Astrocyte of the cerebellum (primary cell): Measurements from ENCODE around the gene LRRC4C.
"Not testable (repeated sequence)": the region's sequence is repeated elsewhere in the genome, so short reads cannot be mapped to it uniquely, and the experiment has no call there.

Source experiments
- DNase-seq: peaks from one replicate; pipeline ENCODE4 v3.0.0-alpha.2; 2011; ENCODE audit warnings: low read depth
- H3K4me3 ChIP-seq: 2 replicates; pipeline ENCODE4 v1.5.1; 2011; ENCODE audit warnings: mild to moderate bottlenecking, low read depth, low read length, moderate library complexity
- in situ Hi-C: cut with HindIII; loops from 2 replicates; pipeline ENCODE4 v1.10.0; 2017; ENCODE audit warnings: low sequenced_read_pairs
- TF ChIP-seq, protein P1 (sequence below): IDR thresholded peaks from 2 replicates; pipeline ENCODE4 v1.5.1; 2012; ENCODE audit warnings: low read length, low read depth, moderate library complexity, mild to moderate bottlenecking; ENCODE audit errors: missing control alignments

The LRRC4C gene

DNA sequence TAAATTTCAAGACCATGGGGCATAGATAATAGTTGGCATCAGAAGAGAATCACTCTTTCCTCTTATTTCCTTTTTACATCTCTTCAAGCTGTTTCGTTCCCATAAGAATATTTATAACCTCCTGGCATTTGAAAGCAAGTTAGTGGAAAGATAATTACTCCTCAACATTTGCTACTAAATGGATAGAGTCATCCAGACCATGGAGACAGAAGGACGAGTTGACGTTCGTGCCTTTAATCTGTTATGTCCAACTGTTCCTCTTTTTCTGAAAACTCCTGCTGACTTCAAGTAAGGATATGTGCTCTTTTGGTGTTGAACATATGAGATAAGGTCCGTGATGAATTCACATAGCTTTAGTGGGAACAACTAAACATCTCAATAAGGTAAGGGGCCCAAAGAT lies 414.2 kb downstream of the LRRC4C start:
- DNase-seq: no peak
- TF ChIP-seq, protein P1, sequence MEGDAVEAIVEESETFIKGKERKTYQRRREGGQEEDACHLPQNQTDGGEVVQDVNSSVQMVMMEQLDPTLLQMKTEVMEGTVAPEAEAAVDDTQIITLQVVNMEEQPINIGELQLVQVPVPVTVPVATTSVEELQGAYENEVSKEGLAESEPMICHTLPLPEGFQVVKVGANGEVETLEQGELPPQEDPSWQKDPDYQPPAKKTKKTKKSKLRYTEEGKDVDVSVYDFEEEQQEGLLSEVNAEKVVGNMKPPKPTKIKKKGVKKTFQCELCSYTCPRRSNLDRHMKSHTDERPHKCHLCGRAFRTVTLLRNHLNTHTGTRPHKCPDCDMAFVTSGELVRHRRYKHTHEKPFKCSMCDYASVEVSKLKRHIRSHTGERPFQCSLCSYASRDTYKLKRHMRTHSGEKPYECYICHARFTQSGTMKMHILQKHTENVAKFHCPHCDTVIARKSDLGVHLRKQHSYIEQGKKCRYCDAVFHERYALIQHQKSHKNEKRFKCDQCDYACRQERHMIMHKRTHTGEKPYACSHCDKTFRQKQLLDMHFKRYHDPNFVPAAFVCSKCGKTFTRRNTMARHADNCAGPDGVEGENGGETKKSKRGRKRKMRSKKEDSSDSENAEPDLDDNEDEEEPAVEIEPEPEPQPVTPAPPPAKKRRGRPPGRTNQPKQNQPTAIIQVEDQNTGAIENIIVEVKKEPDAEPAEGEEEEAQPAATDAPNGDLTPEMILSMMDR: no peak
- in situ Hi-C loops: no loop called here
- no peak overlapping the region for H3K4me3 ChIP-seq

DNA sequence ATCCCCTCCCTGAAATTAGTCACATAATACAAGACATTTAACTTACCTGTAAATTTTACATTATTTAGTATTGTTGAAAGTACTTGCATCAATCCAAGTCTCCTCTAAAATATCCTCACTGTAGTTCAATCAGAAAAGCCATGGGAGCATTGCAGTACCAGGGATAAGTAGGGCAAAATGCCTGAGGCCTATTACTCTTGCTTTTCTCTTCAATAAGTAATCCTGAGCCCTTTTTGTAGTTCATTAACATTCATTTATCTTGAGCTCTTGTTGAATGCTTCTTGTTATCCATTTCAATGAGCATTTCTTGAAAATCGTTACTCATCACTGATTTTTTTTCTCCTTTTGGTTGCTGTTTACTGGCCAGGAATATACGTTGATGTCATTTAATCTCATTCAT lies 414.7 kb downstream of the LRRC4C start:
- in situ Hi-C loops: no loop called here
- no peak for DNase-seq
- TF ChIP-seq, protein P1: no peak
- H3K4me3 ChIP-seq: no peak overlapping the region

DNA sequence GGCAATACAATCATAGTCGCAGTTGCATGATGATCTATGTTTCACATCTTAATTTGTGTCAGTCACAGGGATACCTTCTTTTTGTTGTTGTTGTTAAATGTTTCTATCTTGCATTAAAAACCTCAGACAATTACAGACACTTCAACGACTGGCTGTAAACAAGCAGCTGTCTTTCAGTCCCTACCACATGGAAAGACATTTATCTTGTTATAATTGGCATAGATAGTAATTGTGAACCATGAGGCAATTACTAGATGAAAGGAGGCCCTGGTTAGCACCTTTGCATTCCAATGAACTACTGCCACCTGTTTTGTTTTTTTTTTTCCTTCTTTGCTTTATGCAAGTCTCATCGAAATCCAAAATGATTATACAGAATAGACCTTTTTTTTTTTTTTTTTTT lies 416.8 kb downstream of the LRRC4C start:
- TF ChIP-seq, protein P1: no peak
- H3K4me3 ChIP-seq: no peak overlapping the region
- no peak for DNase-seq
- in situ Hi-C loops: no loop called here

DNA sequence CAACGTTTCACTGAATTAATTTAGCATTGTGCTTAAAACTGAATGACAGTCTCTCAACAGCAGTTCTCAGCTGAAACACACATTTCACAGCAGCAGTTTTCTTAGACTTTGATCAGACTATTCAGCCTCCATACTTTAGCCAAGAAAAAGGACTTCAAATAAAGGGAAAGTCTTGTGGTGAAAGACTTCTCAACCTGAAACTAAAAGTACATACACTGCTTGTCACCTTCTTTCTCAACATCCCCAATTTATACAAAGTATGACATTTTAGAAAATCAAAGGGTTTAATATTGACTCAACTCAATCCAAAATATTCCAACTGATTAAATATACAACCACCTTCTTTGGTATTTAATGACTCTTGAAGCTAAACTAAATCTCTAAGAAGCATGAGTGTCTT lies 419.0 kb downstream of the LRRC4C start:
- in situ Hi-C loops: no loop called here
- TF ChIP-seq, protein P1: no peak
- DNase-seq: no peak
- H3K4me3 ChIP-seq: no peak overlapping the region

DNA sequence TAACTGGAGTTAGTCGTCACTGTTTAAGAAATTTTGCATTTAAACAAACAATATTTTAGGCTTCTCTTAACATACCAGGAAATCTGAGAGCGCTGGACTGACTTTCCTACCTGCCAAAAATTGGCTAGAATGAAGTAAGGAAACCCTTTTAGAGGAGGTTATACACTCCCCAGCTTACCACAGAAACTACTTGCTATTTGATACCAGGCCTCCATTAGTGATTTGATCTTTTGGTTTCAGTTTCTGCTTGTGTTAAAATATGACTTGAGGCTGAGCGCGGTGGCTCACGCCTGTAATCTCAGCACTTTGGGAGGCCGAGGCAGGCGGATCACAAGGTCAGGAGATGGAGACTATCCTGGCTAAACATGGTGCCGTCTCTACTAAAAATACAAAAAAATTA lies 419.9 kb downstream of the LRRC4C start:
- in situ Hi-C loops: no loop called here

DNA sequence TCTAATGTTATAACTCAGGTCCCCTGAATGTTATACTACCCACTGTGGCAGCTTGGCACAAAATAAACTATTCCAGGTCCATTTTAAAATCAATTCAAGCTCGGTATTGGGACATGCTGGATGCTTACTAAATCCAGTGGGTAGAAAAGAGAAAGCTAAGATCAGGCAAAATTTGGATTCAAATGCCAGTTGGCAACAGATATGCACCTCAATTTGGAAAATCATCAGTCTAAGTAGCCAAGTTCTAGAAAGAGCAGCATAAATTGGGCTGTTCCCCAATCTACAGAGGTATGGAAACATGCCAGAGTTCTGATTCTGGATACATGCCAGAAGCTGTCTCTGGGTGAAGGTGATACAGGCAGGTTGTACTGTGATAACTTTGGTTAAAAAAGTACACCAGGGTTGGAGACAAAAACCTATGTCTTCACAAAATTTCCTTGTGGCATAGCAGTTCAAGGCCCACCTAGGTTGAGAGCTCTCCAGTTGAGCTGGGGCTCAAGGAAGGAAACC lies 427.8 kb downstream of the LRRC4C start:
- no peak for DNase-seq
- TF ChIP-seq, protein P1: no peak
- in situ Hi-C loops: no loop called here
- no peak overlapping the region for H3K4me3 ChIP-seq

More for the DNA sequence above, 419.9 kb downstream of the LRRC4C start:
- no peak overlapping the region for H3K4me3 ChIP-seq
- TF ChIP-seq, protein P1: no peak
- DNase-seq: no peak

DNA sequence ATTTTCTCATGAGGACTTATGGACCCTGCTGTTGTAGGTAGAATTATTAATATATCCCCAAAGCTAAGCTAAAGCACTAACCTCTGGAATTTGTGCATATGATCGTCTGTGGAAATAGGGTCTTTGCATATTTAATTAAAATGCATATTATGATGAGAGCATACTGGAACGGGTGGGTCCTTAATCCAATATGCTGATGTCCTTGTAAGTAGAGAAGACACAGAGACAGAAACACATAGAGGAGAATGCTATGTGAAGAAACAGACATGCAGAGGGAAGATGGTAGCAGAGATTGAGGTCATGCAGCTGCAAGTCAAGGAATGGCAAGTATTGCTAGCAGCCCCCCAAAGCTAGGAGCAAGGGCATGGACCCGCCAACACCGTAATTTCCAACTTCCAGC lies 439.2 kb downstream of the LRRC4C start:
- in situ Hi-C loops: no loop called here

DNA sequence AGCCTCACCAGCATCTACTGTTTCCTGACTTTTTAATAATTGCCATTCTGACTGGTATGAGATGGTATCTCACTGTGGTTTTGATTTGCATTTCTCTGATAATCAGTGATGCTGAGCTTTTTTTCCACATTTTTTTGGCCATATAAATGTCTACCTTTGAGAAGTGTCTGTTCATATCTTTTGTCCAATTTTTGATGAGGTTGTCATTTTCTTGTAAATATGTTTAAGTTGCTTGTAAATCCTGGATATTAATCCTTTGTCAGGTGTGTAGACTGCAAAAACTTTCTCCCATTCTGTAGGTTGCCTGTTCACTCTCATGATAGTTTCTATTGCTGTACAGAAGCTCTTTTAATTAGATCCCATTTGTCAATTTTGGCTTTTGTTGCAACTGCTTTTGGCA lies 439.8 kb downstream of the LRRC4C start:
- in situ Hi-C loops, H3K4me3 ChIP-seq, DNase-seq: not testable (repeated sequence)

More for the DNA sequence above, 439.2 kb downstream of the LRRC4C start:
- H3K4me3 ChIP-seq: no peak overlapping the region
- TF ChIP-seq, protein P1: no peak
- no peak for DNase-seq
